Body of pancreas (tissue), 4 donors: ENCODE results near the gene VWA8.

Experiments
- CTCF ChIP-seq, 7 experiments: fragments of 450-650 bp in 4 of 7; fragments of 200-600 bp in 3 of 7; sonication (generic) in 3 of 7; IDR thresholded peaks; one replicate each; pipeline ENCODE4 v1.5.1; 2016 to 2019; ENCODE audit warnings: antibody characterized with exemption in 7 of 7
- POLR2A ChIP-seq, 3 donors: fragments of 450-650 bp; IDR thresholded peaks; one replicate each; pipeline ENCODE4 v1.6.1; 2016; ENCODE audit warnings: antibody characterized with exemption in 3 of 3, mild to moderate bottlenecking in 2 of 3

GRCh38 chr13:41606646-41607045 lies 354.3 kb downstream of the VWA8 start:
- TF ChIP-seq CTCF (IDR thresholded peaks at IDR 0.05) (no peak), POLR2A (IDR thresholded peaks at IDR 0.05) (no peak)
